Breast epithelium (tissue), 3 donors: ENCODE data around the gene ECD.

ENCODE experiments used
- CTCF ChIP-seq, 3 donors: fragments of 450-650 bp; IDR thresholded peaks; one replicate each; pipeline ENCODE4 v1.5.1; 2016 to 2017; ENCODE audit warnings: antibody characterized with exemption in 3 of 3, mild to moderate bottlenecking in 3 of 3, moderate library complexity in 3 of 3
- POLR2A ChIP-seq: fragments of 450-650 bp; IDR thresholded peaks from one replicate; pipeline ENCODE4 v1.6.1; 2016; ENCODE audit warnings: antibody characterized with exemption, mild to moderate bottlenecking, moderate library complexity
- POLR2AphosphoS5 ChIP-seq, 3 donors: sonication (generic); formaldehyde crosslinking; IDR thresholded peaks; one replicate each; pipeline ENCODE4 v1.6.1; 2017; ENCODE audit warnings: antibody characterized with exemption in 3 of 3

GRCh38 chr10:73097305-73097670, 70.5 kb downstream of the ECD start:
- TF ChIP-seq CTCF (IDR thresholded peaks at IDR 0.05) (no peak), POLR2A (no peak), POLR2AphosphoS5 (IDR thresholded peaks at IDR 0.05) (no peak)
